HUES6 (cell line): ENCODE results near the gene DOK6.

Source experiments
- H3K27ac ChIP-seq: 2 replicates; pipeline ENCODE4 v1.7.0; 2013; ENCODE audit warnings: low read depth, mild to moderate bottlenecking, low read length, inconsistent platforms
- H3K27me3 ChIP-seq: 2 replicates; pipeline ENCODE4 v1.6.1; 2013; ENCODE audit warnings: low read length; ENCODE audit not compliant: control insufficient read depth, insufficient read depth
- H3K36me3 ChIP-seq: 2 replicates; pipeline ENCODE4 v1.6.1; 2013; ENCODE audit warnings: low read length; ENCODE audit not compliant: control insufficient read depth, insufficient read depth
- H3K4me1 ChIP-seq: 2 replicates; pipeline ENCODE4 v1.6.1; 2013; ENCODE audit warnings: low read length; ENCODE audit not compliant: control insufficient read depth, insufficient read depth
- H3K4me3 ChIP-seq: 2 replicates; pipeline ENCODE4 v1.5.1; 2013; ENCODE audit warnings: low read depth, low read length
- H3K9ac ChIP-seq: one replicate; pipeline ENCODE4 v1.6.1; 2013; ENCODE audit warnings: mild to moderate bottlenecking, low read length
- H3K9me3 ChIP-seq: 2 replicates; pipeline ENCODE4 v1.6.1; 2013; ENCODE audit warnings: low read depth, low read length; ENCODE audit not compliant: control insufficient read depth, insufficient read depth

The DOK6 gene

GRCh38 chr18:69538849-69539248 lies 138.2 kb downstream of the DOK6 start:
- Histone ChIP-seq H3K4me1 (no peaks in the 10 kb centered on the region), H3K27ac (no peak overlapping the region)

DNA sequence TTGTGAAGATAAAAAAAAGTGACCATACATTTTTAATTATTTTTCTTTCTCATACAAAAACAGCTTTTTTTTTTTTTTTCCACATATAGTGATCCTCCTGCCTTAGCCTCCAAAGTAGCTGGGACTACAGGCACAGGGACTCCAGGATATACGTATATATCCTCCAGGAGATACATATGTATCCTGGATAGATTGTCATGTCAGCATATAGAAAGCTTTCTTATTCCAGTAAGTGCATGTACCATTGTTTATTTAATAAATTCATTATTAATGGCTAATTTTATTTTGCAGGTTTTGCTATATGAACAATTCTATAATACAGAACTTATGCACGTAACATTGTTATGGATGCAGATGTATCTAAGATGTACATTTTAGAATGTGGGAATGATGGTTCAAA lies 138.7 kb downstream of the DOK6 start:
- no peak overlapping the region for H3K9ac ChIP-seq
- no peak overlapping the region for H3K27ac ChIP-seq
- no peaks in the 10 kb centered on the region for H3K9me3 ChIP-seq
- no peak overlapping the region for H3K4me3 ChIP-seq
- no peaks in the 10 kb centered on the region for H3K4me1 ChIP-seq
- no peaks in the 10 kb centered on the region for H3K27me3 ChIP-seq
- no peaks in the 10 kb centered on the region for H3K36me3 ChIP-seq

More at GRCh38 chr18:69538849-69539248, 138.2 kb downstream of the DOK6 start:
- Histone ChIP-seq H3K27me3 (no peaks in the 10 kb centered on the region), H3K9me3 (no peaks in the 10 kb centered on the region), H3K9ac (no peak overlapping the region), H3K36me3 (no peaks in the 10 kb centered on the region), H3K4me3 (no peak overlapping the region)

DNA sequence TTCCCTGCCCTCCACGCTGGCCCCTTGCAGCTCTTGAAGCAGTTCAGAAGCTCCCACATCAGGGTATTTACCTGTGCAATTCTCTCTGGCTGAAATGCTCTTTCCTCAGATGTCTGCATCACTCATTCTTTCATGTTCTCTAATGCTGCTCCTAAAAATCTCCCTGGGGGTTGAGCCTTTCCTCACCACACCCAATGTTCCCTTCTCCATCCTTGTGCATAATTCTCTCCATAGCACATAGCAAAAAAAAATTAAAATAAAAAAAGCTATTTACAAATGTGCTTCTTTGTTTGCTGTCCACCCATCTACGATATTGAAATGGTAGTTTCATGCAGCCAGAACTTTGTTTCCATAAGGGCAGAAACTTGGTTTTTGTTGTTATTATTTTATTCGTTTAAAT lies 155.5 kb downstream of the DOK6 start:
- H3K27me3 ChIP-seq = no peaks in the 10 kb centered on the region
- H3K27ac ChIP-seq = no peak overlapping the region
- no peaks in the 10 kb centered on the region for H3K9me3 ChIP-seq
- H3K36me3 ChIP-seq = no peaks in the 10 kb centered on the region
- H3K4me3 ChIP-seq = no peak overlapping the region
- H3K9ac ChIP-seq = no peak overlapping the region
- peaks cover 5% of the 10 kb centered on the region; the same call in 1 of the 2 replicates for H3K4me1 ChIP-seq

DNA sequence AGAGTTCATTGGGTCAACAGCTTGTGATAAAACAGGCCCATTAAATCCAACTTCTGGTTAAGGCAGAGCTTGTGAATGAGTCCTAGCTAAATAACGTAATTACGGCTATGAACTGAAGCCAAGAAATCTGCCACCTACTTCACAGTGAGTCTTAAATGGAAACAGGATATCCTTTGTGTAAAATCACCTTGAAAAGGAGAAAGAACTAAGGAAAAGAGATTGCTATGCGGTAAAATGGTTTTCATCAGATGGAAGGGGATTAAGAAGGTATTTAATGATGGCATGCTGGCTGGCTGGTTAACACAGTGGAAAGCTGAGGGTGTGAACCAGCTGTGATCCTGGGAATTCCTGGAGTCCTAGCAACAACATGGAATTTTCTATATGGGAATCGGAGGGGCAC lies 156.6 kb downstream of the DOK6 start:
- Histone ChIP-seq H3K36me3 (no peaks in the 10 kb centered on the region), H3K4me3 (no peak overlapping the region), H3K9ac (no peak overlapping the region), H3K27ac (no peak overlapping the region), H3K4me1 (peaks cover 5% of the 10 kb centered on the region; the same call in 1 of the 2 replicates), H3K9me3 (no peaks in the 10 kb centered on the region; the same call in 1 of the 2 replicates), H3K27me3 (no peaks in the 10 kb centered on the region)

- H3K27me3 ChIP-seq = no peaks in the 10 kb centered on the region
- no peaks in the 10 kb centered on the region for H3K36me3 ChIP-seq
- H3K27ac ChIP-seq = no peak overlapping the region
- H3K9me3 ChIP-seq = no peaks in the 10 kb centered on the region; the same call in 1 of the 2 replicates
- H3K4me1 ChIP-seq = peaks cover 5% of the 10 kb centered on the region; the same call in 1 of the 2 replicates
- H3K9ac ChIP-seq = no peak overlapping the region
- H3K4me3 ChIP-seq = no peak overlapping the region
These were observed 157.4 kb downstream of the DOK6 start for GRCh38 chr18:69558052-69558451.

DNA sequence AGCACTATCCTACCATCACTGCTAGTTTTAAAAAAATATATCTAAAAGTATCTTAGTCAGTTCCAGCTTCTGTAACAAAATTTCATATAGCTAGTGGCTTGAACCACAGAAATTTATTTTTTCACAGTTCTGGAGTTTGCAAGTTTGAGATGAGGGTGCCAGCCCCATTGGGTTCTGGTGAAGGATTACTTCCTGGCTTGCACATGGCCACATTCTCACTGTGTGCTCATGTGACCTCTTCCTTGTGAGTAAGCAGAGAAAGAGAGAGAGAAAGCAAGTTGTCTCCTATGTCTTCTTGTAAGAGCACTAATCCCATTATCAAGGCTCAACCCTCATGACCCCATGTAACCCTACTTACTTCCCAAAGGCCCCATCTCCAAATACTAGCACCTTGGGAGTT lies 158.9 kb downstream of the DOK6 start:
- H3K9ac ChIP-seq = no peak overlapping the region
- no peak overlapping the region for H3K4me3 ChIP-seq
- no peaks in the 10 kb centered on the region; the same call in 1 of the 2 replicates for H3K9me3 ChIP-seq
- no peaks in the 10 kb centered on the region for H3K27me3 ChIP-seq
- peaks cover 5% of the 10 kb centered on the region; the same call in 1 of the 2 replicates for H3K4me1 ChIP-seq
- no peak overlapping the region for H3K27ac ChIP-seq
- H3K36me3 ChIP-seq = no peaks in the 10 kb centered on the region

GRCh38 chr18:69564602-69565001 lies 163.9 kb downstream of the DOK6 start:
- H3K9me3 ChIP-seq = peaks cover 24% of the 10 kb centered on the region
- H3K27me3 ChIP-seq = no peaks in the 10 kb centered on the region
- H3K4me1 ChIP-seq = no peaks in the 10 kb centered on the region
- H3K36me3 ChIP-seq = no peaks in the 10 kb centered on the region; the same call in 1 of the 2 replicates
- no peak overlapping the region for H3K4me3 ChIP-seq
- H3K27ac ChIP-seq = no peak overlapping the region
- no peak overlapping the region for H3K9ac ChIP-seq

DNA sequence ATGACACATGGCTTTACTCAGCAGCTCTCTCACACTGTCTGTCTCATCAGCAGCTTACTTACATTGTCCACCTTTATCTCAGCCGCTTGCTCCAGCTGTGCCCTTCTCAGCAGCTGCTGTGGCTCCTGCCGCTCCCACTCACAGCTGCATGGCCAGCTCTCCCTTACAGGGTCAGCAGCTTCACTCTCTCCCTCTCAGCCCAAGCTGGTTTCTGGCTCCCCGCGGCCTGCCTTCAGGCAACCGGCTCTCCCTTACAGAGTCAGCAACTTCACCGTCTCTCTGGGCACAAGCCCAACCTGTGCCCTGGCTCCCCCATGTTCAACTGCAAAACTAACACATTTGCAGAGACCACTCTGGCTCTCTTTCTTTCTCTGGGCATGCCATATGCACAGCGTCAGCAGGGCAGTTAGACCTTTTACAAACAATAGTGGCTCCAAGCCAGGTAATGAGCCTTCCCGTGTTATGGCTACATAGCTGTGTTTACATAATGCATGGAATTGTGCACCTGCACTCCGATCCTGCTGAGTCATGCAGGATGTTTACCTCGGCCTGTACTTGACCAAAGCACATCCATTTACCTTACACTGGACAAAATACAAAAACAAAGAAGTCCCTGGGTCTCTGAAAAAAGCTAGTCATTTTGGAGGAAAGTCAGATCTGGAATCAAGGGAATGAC lies 167.3 kb downstream of the DOK6 start:
- H3K9ac ChIP-seq = no peak overlapping the region
- no peaks in the 10 kb centered on the region; the same call in 1 of the 2 replicates for H3K36me3 ChIP-seq
- no peak overlapping the region for H3K27ac ChIP-seq
- no peak overlapping the region for H3K4me3 ChIP-seq
- peaks cover 27% of the 10 kb centered on the region for H3K9me3 ChIP-seq
- no peaks in the 10 kb centered on the region for H3K27me3 ChIP-seq
- no peaks in the 10 kb centered on the region for H3K4me1 ChIP-seq

DNA sequence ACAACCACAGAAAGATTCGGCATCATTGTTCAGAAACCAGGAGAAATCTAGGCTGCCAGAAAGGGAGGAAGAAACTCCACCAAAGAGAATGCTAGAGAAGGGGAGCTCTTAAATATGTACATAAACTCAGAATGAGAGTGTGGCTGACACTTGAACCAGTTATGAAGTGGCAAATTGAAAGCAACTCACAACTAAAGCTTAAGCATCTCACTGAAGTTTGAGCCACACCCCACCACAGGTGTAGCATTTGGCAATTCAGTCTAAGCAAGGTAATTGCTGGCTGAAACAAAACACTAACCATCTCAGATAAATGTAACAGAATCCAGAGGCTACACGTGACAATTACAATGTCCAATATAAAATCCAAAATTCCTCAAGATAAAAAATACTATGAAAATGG lies 168.4 kb downstream of the DOK6 start:
- H3K36me3 ChIP-seq = no peaks in the 10 kb centered on the region; the same call in 1 of the 2 replicates
- no peaks in the 10 kb centered on the region for H3K4me1 ChIP-seq
- H3K9me3 ChIP-seq = peaks cover 27% of the 10 kb centered on the region
- H3K4me3 ChIP-seq = no peak overlapping the region
- no peak overlapping the region for H3K9ac ChIP-seq
- H3K27me3 ChIP-seq = no peaks in the 10 kb centered on the region
- no peak overlapping the region for H3K27ac ChIP-seq

DNA sequence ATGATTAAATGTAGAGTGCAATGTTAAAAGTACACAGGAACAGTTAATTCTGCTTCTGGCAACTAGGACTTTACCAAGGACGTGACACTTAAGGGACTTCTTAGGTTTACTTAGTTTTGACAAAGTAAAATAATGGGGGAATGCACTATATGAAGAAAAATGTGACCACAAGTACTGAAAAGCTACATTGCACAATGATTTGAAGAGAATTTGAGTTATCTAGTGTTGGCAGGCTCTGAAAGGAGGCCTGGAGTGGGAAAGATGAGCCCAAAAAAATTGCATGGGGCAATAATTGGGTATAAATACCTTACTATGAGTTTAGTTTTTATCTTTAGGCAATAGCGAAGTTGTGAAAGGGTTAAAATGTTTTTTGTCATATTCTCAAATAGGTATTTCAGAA lies 173.7 kb downstream of the DOK6 start:
- Histone ChIP-seq H3K27me3 (no peaks in the 10 kb centered on the region), H3K4me1 (no peaks in the 10 kb centered on the region), H3K4me3 (no peak overlapping the region), H3K36me3 (no peaks in the 10 kb centered on the region), H3K9ac (no peak overlapping the region), H3K27ac (no peak overlapping the region), H3K9me3 (peaks cover 3% of the 10 kb centered on the region; the same call in 1 of the 2 replicates)

DNA sequence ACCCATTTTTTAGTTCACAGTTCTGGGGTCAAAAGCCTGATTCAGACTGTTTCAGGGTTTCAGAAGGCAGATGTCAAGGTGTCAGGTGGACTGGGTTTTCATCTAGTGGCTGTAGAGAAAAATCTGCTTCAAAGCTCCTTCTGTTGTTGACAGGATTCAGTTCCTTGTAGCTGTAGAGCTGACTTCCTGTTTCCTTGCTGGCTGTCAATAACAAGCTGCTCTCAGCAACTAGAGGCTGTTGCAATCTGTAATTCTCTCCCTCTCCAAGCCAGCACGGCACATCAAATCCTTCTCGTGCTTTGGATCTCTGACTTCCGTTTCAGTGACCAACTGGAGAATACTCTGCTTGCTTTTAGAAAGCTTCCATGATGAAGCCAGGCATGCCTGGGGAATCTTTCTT lies 179.4 kb downstream of the DOK6 start:
- Histone ChIP-seq H3K9ac (no peak overlapping the region), H3K27ac (no peak overlapping the region), H3K4me1 (no peaks in the 10 kb centered on the region), H3K9me3 (no peaks in the 10 kb centered on the region), H3K36me3 (no peaks in the 10 kb centered on the region), H3K27me3 (no peaks in the 10 kb centered on the region), H3K4me3 (no peak overlapping the region)
